ENCODE measurements around the gene MRPL18. TPM values are rescaled to one million over a fixed set of nuclear protein-coding genes. Genes with fewer than 3 reads are reported as not detected.

The MRPL18 gene
- total RNA-seq, 4 donors from 2014 or later = 34.3 to 81.0 (median 44.1) TPM

- no peak for TF ChIP-seq CTCF (IDR thresholded peaks at IDR 0.05; ENCODE audit: low read depth)
Observed at GRCh38 chr6:159800141-159800865, 10.0 kb downstream of the MRPL18 start, which contains the start of gene PNLDC1. TSS of gene PNLDC1 (plus strand) at chr6:159800276. CDS start at chr6:159800308, 32 bp downstream.

- TF ChIP-seq CTCF (IDR thresholded peaks at IDR 0.05; ENCODE audit: low read depth) = no peak
Observed at GRCh38 chr6:159801935-159802334, 11.7 kb downstream of the MRPL18 start.

- TF ChIP-seq CTCF (IDR thresholded peaks at IDR 0.05; ENCODE audit: low read depth) = no peak
Observed at GRCh38 chr6:159804504-159804903, 14.2 kb downstream of the MRPL18 start.

- no peak for TF ChIP-seq CTCF (IDR thresholded peaks at IDR 0.05; ENCODE audit: low read depth)
Observed at GRCh38 chr6:159805440-159806020, 15.3 kb downstream of the MRPL18 start.

- TF ChIP-seq CTCF (IDR thresholded peaks at IDR 0.05; ENCODE audit: low read depth) = no peak
Observed at GRCh38 chr6:159806021-159806458, 15.8 kb downstream of the MRPL18 start.

GRCh38 chr6:159807150-159807858 is 17.0 kb downstream of the MRPL18 start:
- no peak for TF ChIP-seq CTCF (IDR thresholded peaks at IDR 0.05; ENCODE audit: low read depth)

GRCh38 chr6:159808647-159809046 is 18.4 kb downstream of the MRPL18 start:
- no peak for TF ChIP-seq CTCF (IDR thresholded peaks at IDR 0.05; ENCODE audit: low read depth)
